Activated CD4-positive, alpha-beta T cell treated with anti-CD3 and anti-CD28 coated beads, Interleukin-2, amount 50 U/mL, for 4 hours (primary cell): ENCODE results near the gene TRPV4.

Source experiments
- DNase-seq, 2 experiments: peaks; one replicate each; pipeline ENCODE4 v3.0.0-alpha.2; 2020

The TRPV4 gene

DNA sequence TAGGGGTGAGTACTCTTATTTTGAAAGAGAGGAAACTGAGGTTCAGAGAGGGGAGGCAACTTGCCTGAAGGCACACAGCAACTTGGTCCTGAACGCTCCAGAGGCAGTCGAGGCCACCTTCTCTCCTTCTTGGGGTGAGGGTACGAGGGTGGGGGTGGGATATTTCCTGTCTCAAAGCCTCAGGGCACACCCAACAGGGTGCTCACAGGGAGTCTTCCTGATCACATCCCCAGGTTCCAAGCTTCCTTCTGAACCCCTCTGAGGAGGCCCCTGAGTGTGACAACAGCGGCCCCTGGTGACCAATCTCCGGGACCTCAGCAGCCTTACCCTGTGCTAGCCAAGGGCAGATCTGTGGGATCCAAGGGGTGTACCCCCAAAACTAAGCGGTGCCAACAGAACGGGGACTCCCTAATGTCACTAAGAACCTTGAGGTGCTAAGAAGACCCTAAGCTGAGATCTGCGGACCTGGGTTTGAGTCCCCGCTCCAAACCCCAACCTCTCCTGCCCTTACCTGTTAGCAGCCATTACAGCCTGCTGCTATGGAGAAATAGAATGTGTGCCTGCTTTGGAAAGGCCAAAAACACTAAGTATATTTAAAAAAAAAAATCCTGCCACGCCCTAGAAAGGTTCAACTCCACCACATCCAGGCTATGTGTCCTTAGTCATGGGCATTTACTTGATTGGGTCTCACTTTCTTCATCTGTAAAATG is 57.9 kb downstream of the TRPV4 start:
- DNase-seq: peak; percentile 65 to 72

DNA sequence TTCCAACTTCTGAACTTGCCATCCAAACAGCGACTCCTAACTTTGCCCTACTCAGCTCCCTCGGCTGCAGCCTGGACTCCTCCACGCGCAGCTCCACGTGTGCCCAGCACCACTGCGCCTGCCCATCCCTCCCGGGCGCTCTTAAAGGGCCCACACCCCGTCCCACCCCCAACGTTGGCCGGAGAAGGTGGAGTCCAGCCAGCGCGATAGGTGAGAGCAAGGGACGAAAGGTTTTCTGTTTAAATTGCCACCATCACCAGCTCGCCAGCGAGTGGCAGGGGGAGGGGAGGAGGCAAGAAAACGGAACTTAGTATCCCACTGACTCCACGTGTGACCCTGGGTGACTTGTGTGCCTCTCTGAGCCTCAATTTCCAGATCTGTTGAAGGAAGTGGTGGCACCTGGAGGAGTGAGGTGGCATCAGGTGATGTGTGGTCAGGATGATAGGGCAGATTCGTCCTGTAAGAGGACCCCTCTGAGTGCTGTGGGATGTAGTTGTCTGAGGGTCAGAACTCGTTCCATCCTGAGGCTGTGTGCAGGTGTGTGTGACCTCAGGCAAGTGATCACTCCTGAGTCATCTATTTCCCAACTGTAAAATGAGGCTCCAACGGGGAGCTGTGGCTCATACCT is 59.7 kb downstream of the TRPV4 start:
- DNase-seq: no peak

DNA sequence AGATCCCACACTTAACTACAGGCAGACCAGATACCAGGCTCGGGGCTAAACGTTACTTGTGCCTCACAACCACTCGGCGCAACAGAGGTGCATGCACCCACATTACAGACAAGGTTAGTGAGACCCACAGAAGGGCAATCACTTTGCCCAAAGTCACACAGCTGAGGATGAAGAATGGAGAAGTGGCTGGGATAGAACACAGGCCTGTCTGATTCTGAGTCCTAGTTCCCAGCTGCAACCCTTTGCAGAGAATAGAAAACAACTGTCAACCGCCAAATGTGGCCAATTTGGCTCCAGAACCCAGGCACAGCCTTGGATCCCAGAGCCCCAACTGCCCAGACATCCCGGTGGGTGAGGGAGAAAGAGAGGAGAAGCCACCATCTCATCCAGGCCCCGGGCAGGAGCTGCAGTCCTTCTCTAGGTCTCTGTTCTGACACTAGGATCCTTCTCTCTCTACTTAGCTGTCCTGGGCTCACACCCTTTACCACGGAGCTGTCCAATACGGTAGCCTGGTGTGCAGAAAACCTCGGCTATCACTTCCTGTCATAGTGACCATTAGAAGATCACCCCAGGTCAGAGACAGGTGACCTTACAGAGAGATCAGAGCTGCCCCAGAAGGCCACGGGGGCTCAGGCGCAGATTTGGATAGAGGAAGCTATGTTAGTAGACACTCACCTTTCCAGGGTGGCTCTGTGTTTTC is 60.4 kb downstream of the TRPV4 start:
- no peak for DNase-seq

DNA sequence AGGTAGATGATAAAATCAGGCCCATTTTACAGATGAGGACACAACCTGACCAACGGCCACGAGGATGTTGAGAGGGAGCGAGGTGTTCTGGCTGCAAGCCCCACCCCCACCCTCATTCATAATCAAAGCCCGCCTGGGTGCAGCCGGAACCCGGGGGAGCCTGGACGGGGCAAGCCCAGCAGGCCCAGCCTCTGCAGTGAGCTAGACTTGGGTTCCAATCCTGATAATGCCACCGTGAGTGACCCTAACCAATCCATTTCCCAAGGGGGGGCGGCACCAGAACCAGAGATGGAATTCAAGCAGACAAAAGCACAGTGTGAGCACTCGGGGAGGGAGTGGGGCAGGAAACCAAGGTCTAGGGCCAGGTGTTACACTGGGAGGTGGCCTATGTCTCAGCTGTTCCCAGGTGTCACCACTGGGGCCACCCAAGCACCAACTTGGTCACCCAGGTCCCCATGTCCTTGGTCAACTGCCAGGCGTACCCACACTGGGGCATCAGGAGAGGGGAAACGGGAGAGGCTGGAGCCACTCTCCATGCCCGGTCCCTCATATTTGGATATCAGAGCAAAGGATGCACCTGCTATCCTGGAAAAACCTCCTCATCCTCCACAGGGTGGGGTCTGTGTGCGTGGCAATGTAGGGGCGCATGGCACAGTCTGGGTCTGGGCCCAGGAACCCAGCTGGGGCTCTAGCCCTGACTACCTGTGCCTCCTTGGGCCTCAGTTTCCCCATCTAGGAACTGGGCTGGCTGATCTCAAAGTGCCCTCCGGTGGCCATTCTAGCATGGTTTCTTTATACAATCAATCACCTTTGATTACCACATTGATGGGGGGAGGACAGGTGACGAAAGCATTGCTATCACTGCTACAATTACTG is 61.2 kb downstream of the TRPV4 start:
- DNase-seq: no peak

DNA sequence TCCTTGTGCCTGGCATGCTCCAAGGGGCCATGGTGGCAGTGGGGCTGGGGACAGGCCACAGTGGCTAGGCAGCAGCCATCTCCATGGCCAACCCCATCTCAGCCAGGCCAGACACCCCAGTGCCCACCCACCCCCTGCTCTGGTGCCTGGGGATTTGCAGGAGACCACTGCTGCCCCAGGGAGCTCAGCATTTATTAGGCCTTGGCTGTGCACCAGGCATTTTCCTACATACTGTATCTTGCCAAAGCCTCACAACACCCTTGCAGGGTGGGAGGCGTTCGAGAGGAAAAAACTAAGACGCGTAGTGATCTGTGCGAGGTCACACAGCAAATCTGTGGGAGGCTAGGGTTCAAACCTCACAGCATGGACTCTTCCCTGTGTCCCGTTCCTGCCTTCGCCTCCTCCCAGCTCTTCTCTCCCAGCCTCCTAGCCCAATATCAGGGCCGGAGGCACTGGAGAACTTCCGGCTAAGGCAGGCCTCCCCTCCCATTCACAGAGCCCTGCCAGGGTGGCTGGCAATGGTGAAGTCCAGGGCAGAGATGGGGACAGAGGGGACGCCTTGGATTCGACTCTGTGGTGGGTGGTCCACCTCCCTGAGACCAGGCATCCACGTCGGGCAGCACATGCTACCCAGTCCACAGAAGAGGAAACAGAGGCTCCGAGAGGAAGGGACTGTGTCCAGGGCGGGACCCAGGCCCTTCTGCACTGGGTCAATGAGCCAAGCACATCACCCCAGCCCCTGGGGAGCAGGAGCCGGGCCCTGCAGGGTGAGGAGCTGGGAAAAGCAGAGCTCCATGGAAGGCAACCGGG is 62.1 kb downstream of the TRPV4 start:
- DNase-seq: no peak

DNA sequence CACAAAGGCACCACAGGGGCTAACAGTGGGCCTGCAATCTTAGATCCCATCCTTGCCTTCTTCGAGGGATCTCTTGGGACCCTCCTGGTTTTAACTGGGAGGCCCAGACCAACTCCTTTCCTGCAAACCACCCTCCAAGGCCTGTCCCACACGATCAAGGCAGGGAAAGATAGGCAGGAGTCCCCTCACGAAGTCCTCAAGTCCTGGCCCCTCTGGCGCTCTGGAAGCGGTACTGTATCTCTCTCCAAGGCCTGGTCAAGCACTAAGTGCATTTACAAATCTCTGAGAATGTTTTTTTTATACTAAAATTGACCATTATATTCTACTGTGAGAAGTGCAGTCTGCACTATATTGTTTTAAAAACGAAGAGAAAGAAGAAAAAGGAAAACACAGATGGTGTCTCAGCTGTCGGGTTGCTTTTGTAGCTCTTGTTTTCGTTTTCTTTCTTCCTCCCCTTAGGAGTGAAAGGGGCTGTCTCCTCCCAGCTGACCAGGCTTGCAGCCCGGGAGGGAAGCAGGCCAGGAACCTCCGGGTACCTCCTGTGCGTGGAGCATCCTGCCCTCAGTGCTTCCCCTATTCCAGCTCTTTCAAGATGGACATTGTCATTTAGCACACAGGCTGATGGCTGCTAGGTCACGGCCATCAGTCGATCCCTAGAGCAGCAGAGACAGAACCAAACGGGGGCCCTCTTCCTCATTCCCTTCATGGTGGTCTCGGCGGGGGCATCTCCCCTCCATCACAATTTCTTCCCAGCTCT is 62.9 kb downstream of the TRPV4 start:
- no peak for DNase-seq

DNA sequence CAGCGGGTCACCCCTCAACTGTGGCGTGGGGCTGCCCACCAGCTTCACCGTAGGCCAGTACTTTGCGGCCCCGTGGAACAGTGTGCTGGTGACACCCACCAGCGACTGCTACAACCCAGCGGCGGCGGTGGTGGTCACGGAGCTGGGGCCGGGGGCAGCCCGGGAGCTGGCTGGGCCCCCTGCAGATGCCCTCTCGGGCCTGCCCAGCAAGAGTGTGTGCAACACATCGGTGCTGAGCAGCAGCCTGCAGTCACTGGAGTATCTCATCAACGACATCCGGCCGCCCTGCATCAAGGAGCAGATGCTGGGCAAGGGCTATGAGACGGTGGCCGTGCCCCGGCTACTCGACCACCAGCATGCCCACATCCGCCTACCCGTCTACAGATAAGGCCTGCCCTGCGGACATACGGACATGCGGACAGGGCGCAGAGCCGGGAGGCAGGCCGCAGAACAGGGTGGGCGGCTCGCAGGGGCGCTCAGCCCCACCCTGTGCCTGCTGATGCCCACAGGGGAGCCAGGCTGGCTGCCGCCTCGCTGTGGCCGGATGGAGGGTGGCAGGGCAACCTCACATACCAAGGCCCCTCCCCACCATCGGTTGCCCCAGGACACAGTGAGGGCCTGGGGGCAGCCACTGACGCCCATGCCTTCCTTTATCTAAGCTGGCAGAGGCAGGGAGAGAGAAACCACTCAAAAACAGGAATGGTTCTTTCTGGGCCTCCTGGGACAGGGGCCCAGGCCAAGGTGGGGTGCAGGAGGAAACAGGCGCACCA is 64.1 kb downstream of the TRPV4 start:
- no peak for DNase-seq

DNA sequence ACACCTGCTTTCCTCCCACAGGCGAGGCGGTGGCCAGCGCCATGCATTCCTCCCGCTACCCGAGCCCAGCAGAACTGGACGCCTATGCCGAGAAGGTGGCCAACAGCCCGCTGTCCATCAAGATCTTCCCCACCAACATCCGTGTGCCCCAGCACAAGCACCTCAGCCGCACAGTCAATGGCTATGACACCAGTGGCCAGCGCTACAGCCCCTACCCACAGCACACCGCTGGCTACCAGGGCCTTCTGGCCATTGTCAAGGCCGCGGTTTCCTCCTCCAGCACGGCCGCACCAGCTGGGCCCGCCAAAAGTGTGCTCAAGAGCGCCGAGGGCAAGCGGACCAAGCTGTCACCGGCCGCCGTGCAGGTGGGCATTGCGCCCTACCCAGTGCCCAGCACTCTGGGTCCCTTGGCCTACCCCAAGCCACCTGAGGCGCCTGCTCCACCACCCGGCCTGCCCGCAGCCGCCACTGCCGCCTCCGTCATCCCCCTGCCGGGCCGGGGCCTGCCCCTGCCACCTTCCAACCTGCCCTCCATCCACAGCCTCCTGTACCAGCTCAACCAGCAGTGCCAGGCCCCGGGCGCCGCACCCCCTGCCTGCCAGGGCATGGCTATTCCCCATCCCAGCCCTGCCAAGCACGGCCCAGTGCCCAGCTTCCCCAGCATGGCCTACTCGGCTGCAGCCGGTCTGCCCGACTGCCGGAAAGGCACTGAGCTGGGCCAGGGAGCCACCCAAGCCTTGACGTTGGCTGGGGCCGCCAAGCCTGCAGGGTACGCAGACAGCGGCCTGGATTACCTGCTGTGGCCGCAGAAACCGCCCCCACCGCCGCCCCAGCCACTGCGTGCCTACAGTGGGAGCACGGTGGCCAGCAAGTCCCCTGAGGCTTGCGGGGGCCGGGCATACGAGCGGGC is 65.0 kb downstream of the TRPV4 start:
- no peak for DNase-seq

DNA sequence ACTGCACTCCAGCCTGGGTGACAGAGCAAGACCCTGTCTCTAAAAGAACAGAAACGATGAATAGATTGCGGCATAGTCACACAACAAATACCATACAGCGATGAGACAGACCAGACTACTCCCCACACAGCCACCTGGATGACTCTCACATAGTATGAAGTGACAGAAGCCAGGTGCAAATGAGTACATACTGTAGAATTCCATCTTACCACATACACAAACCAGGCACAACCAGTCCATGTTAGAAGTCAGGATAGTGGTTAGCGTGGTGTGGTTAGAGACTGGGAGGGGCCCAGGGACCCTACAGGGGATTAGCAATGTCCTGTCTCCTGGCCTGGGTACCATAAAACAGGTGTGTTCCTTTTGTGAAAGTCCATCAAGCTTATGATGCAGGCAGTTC is 65.7 kb downstream of the TRPV4 start:
- DNase-seq: no peak

DNA sequence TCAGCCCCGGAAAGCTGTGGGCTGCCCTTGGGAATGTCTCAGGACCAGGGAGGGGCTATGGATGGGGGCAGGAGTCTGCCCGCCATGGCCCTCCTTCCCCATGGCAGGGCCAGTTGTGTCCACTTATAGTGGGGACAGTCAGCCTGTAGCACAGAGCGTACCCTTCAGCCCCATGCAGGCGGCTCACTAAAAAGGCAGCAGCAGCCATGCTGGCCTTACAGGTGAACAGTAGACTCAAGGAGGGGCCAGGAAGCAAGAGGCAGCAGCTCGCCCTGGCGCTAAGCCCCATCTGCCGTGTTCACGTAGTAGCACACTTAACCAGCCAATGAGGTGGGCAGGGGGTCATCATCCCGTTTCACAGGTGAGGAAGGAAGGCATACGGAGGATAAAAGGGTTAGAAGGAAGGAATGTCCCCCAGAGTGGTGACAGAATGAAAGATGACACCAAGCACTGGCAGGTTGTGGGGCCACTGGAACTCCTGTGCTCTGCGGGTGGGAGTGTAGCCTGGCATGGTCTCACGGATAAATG is 66.9 kb downstream of the TRPV4 start:
- no peak for DNase-seq

DNA sequence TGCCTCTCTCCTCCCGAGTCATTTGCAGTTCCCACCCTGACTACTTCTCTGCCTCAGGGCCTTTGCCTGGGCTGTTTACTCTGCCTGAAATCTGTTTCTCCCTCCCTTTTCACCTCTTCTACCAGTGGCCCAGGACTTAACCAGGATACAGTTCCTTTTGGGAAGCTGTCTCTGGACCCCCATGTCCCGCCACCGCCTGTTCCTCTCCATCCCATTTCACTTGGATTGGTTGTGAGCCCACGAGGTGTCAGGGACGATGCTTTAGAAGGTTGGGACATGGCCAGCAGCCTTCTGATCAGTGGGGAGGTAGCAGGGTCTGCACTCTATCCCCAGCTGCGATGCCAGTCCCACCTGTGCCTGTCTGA is 67.8 kb downstream of the TRPV4 start:
- no peak for DNase-seq

DNA sequence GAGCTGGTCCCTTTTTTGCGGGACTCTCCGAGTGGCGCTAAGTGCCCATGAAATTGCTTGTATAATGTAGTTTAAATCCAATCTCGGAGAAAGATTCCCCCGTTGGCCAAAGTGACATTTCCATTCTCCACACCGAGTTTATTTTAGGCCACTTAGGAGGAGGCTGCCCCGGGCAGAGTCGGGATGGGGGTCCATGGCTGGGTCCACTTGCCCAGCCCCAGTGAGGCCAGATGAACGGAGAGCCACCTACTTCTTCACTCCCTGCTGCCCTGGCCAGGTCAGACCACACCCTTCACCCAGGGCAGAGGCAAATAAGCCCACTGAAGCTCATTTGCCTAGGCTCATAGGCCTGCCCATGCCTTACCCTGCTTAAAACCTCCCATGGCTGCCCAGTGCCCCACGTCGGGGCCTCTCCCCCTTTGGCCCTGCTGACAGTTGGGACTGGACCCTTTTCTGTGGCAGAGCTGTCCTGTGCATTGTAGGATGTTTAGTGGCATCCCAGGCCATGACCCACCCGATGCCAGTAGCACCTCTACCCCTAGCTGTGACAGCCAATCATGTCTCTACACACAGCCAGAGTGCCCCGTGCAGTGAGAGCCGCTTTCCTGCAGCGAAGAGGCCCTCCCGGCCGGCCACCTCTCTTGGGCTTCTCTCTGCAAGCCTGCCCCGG is 68.3 kb downstream of the TRPV4 start:
- DNase-seq: no peak

DNA sequence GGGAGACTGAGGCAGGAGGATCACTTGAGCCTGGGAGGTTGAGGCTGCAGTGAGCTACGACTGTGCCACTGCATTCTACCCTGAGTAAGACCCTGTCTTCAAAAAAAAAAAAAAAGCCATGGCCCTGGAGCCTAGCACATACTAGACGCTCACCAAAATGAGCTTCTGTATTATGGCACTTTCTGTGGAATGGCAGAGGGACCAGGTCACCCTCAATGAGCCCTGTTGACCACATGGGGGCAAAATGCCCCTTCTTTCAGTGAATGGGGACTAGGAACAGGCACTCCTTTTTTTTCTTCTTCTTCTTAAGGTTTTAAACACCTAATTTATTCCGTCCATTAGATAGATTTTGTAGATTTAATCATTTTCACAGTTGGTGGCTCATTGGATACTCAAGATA is 69.1 kb downstream of the TRPV4 start:
- no peak for DNase-seq

DNA sequence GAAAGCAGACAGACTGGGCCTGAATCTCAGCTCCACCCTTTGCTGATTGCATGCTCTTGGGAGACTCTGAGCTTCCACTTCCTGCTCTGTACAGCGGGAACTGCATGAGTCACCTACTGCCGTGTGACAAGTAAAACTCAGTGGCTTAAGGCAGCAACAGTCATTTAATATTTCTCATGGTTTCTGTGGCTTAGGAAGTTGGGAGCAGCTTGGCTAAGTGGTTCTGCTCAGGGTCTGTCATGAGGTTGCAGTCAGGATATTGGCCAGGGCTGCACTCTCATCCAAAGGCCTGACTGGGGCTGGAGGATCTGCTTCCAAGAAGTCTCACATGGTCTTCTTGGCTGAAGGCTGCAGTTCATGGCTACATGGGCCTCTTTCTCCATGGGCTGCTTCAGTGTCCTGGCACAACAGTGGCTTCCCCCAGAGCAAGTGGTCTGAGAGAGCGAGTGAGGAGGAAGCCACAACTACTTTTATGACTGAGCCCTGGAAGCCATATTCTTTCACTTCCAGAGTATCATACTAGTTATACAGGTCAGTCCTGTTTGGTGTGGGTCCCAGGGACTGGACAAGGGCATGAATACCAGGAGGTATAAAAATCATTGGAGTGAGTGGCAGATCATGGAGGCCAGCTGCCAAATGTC is 69.9 kb downstream of the TRPV4 start:
- no peak for DNase-seq

DNA sequence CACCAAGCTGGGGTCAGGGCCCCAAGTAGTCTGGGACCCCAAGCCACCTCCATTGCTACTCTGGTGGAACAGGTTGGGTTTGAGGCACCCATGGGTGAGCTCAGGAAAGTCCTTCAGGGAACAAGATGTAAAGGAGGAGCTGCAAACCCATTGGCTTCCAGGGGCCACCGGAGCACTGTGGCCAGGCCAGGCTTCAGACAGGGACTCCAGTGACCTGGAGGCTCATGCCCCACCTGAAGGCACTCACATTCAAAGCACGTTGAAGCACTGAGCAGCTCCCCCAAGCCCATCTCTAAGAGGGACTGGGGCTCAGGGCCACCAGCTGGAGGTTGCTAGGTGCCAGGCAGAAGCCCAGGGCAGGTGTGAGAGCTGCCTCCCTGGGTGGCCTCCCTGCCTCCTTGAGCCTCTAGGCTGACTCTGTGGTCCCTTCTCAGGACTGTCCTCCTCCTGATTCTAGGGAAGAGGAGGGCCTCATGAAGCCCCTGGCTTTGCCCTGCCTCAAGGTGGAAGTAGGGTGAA is 70.5 kb downstream of the TRPV4 start:
- DNase-seq: no peak

DNA sequence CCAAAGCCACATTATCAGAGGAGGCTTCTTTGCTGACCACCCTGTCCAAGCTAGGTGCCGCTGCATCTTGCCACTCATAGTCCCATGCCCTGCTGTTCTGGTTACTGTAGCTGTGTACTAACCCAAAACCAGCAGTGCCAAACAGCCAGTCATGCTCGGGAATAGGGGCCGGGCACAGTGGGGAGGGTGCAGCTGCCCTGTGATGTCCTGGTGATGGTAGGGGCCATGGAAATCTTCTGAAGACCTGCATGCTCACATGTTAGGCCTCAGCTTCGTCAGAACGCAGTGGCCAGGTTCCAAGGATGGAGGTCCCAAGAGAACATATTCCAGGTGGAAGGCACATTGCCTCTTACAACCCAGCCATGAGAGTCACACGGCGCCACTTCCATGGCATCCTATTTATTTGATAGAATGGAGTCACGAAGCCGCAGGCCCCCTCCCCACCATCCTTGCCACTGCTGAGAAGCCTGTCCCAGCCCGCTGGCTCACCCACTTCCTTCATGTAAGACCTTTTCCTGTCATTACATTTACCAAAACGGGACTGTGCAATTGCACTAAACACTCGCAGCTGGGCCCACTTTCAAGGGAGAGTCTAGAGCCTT is 71.0 kb downstream of the TRPV4 start:
- DNase-seq: no peak
